ENCODE results near the gene ALPK3.
A peak's percentile ranks its signal among the peaks of the same experiment; 100 is the strongest.

ALPK3 gene

GRCh38 chr15:84898761-84899160 is 81.6 kb downstream of the ALPK3 start:
- DNase-seq = no peak

- no peak for DNase-seq
These were observed 82.6 kb downstream of the ALPK3 start for GRCh38 chr15:84899750-84900149.

- DNase-seq = no peak
These were observed 84.4 kb downstream of the ALPK3 start for GRCh38 chr15:84901540-84901939.

GRCh38 chr15:84903751-84904150 is 86.6 kb downstream of the ALPK3 start:
- DNase-seq = no peak

GRCh38 chr15:84904419-84904818 is 87.3 kb downstream of the ALPK3 start:
- DNase-seq = no peak

GRCh38 chr15:84905016-84905916 is 88.1 kb downstream of the ALPK3 start:
- no peak for DNase-seq

GRCh38 chr15:84907731-84908130 is 90.6 kb downstream of the ALPK3 start:
- DNase-seq = no peak

GRCh38 chr15:84908564-84908963 is 91.4 kb downstream of the ALPK3 start:
- DNase-seq = no peak

- DNase-seq = no peak
These were observed 91.9 kb downstream of the ALPK3 start for GRCh38 chr15:84909029-84909428.

- DNase-seq = no peak
These were observed 92.6 kb downstream of the ALPK3 start for GRCh38 chr15:84909782-84910181.

- no peak for DNase-seq
These were observed 93.9 kb downstream of the ALPK3 start for GRCh38 chr15:84910928-84911623.

- no peak for DNase-seq
These were observed 94.9 kb downstream of the ALPK3 start for GRCh38 chr15:84911879-84912660.

- DNase-seq = no peak
These were observed 96.2 kb downstream of the ALPK3 start for GRCh38 chr15:84913360-84913723.

- DNase-seq = no peak
These were observed 97.2 kb downstream of the ALPK3 start for GRCh38 chr15:84914351-84914750.

GRCh38 chr15:84914909-84915605 is 97.9 kb downstream of the ALPK3 start:
- DNase-seq = peak; percentile 48

- no peak for DNase-seq
These were observed 98.4 kb downstream of the ALPK3 start for GRCh38 chr15:84915606-84915958.

GRCh38 chr15:84917452-84917851 is 100.3 kb downstream of the ALPK3 start:
- no peak for DNase-seq

GRCh38 chr15:84919106-84919667 is 102.0 kb downstream of the ALPK3 start:
- DNase-seq = peak; percentile 11

- no peak for DNase-seq
These were observed 104.0 kb downstream of the ALPK3 start for GRCh38 chr15:84921121-84921520.

GRCh38 chr15:84922530-84922929 is 105.4 kb downstream of the ALPK3 start:
- DNase-seq = no peak
